Measurements from ENCODE around the gene WWOX.

Gene WWOX

GRCh38 chr16:78862022-78862421 is 762.6 kb downstream of the WWOX start:
- TF ChIP-seq CTCF (IDR thresholded peaks at IDR 0.05; ENCODE audit: insufficient read depth, low read length, poor library complexity, severe bottlenecking), result no peak

GRCh38 chr16:78866521-78866920 is 767.1 kb downstream of the WWOX start:
- H3K4me3 ChIP-seq (replicated peaks; ENCODE audit: low read depth, low read length), result no peak overlapping the region
- no peaks in the 10 kb centered on the region; the same call in 1 of the 2 replicates for H3K27me3 ChIP-seq (replicated peaks; ENCODE audit: control insufficient read depth, insufficient read depth, low read length)
- no peaks in the 10 kb centered on the region for H3K36me3 ChIP-seq (ENCODE audit: control insufficient read depth, insufficient read depth, low read length)
- no peak for TF ChIP-seq CTCF (IDR thresholded peaks at IDR 0.05; ENCODE audit: insufficient read depth, low read length, poor library complexity, severe bottlenecking)
- DNase-seq (ENCODE audit: extremely low read depth, insufficient read length), result no peak

More at GRCh38 chr16:78862022-78862421, 762.6 kb downstream of the WWOX start:
- DNase-seq (ENCODE audit: extremely low read depth, insufficient read length), result no peak
- H3K36me3 ChIP-seq (ENCODE audit: control insufficient read depth, insufficient read depth, low read length), result no peaks in the 10 kb centered on the region
- no peaks in the 10 kb centered on the region for H3K27me3 ChIP-seq (replicated peaks; ENCODE audit: control insufficient read depth, insufficient read depth, low read length)
- H3K4me3 ChIP-seq (replicated peaks; ENCODE audit: low read depth, low read length), result no peak overlapping the region

- H3K36me3 ChIP-seq (ENCODE audit: control insufficient read depth, insufficient read depth, low read length), result no peaks in the 10 kb centered on the region
- H3K27me3 ChIP-seq (replicated peaks; ENCODE audit: control insufficient read depth, insufficient read depth, low read length), result no peaks in the 10 kb centered on the region; the same call in 1 of the 2 replicates
- no peak for TF ChIP-seq CTCF (IDR thresholded peaks at IDR 0.05; ENCODE audit: insufficient read depth, low read length, poor library complexity, severe bottlenecking)
- H3K4me3 ChIP-seq (replicated peaks; ENCODE audit: low read depth, low read length), result no peak overlapping the region
- no peak for DNase-seq (ENCODE audit: extremely low read depth, insufficient read length)
Observed at GRCh38 chr16:78869492-78869891, 770.0 kb downstream of the WWOX start.

GRCh38 chr16:78871241-78871640 is 771.8 kb downstream of the WWOX start:
- H3K27me3 ChIP-seq (replicated peaks; ENCODE audit: control insufficient read depth, insufficient read depth, low read length), result no peaks in the 10 kb centered on the region; the same call in 1 of the 2 replicates
- no peaks in the 10 kb centered on the region for H3K36me3 ChIP-seq (ENCODE audit: control insufficient read depth, insufficient read depth, low read length)
- DNase-seq (ENCODE audit: extremely low read depth, insufficient read length), result no peak
- no peak overlapping the region for H3K4me3 ChIP-seq (replicated peaks; ENCODE audit: low read depth, low read length)
- no peak for TF ChIP-seq CTCF (IDR thresholded peaks at IDR 0.05; ENCODE audit: insufficient read depth, low read length, poor library complexity, severe bottlenecking)

GRCh38 chr16:78876671-78877070 is 777.2 kb downstream of the WWOX start:
- no peak overlapping the region for H3K4me3 ChIP-seq (replicated peaks; ENCODE audit: low read depth, low read length)
- DNase-seq (ENCODE audit: extremely low read depth, insufficient read length), result no peak
- H3K27me3 ChIP-seq (replicated peaks; ENCODE audit: control insufficient read depth, insufficient read depth, low read length), result no peaks in the 10 kb centered on the region
- TF ChIP-seq CTCF (IDR thresholded peaks at IDR 0.05; ENCODE audit: insufficient read depth, low read length, poor library complexity, severe bottlenecking), result no peak
- H3K36me3 ChIP-seq (ENCODE audit: control insufficient read depth, insufficient read depth, low read length), result no peaks in the 10 kb centered on the region

- DNase-seq (ENCODE audit: extremely low read depth, insufficient read length), result no peak
- Histone ChIP-seq H3K27me3 (replicated peaks; ENCODE audit: control insufficient read depth, insufficient read depth, low read length) (no peaks in the 10 kb centered on the region), H3K4me3 (replicated peaks; ENCODE audit: low read depth, low read length) (no peak overlapping the region), H3K36me3 (ENCODE audit: control insufficient read depth, insufficient read depth, low read length) (no peaks in the 10 kb centered on the region)
- TF ChIP-seq CTCF (IDR thresholded peaks at IDR 0.05; ENCODE audit: insufficient read depth, low read length, poor library complexity, severe bottlenecking), result no peak
Observed at GRCh38 chr16:78877114-78877655, 777.7 kb downstream of the WWOX start.
